HG02678 (cell line): ENCODE data around the gene GMPS.
"Not testable (repeated sequence)": the region's sequence is repeated elsewhere in the genome, so short reads cannot be mapped to it uniquely, and the experiment has no call there.

Experiments used
- ATAC-seq: cut with Tn5 transposase; IDR thresholded peaks from one replicate; pipeline ENCODE4 v1.9.1; 2021; ENCODE audit warnings: mild to moderate bottlenecking, moderate library complexity; ENCODE audit not compliant: unreplicated experiment

GMPS gene

DNA sequence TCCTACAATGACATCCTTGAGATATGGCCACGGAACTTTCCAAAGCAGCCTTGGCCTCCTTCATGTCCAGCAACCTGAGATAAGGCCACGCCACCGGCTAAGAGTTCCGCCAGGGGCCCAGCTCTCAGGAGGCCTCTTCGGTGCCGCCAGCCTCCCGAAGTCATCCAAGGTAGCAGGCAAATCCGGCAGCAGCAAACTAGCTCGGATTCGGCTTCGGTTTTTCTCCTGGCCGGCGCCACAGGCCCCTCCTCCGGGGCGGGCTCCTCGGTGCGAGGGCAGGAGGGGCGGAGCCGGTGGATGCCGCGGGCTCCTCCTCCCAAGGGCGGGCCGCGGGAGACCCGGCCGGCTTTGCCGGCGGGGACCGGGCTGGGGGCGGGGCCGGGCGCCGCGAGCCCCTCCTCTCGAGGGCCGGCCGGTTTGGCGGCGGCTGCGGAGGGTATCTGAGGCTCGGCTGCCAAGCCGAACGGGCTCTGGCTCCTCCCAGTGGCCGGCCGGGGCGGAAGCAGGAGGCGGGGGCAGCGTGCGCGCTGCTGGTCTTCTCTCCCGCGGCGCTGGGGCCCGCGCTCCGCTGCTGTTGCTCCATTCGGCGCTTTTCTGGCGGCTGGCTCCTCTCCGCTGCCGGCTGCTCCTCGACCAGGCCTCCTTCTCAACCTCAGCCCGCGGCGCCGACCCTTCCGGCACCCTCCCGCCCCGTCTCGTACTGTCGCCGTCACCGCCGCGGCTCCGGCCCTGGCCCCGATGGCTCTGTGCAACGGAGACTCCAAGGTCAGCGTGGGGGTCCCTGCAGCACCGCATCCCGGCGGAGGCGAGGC lies at the start of gene GMPS:
TSS of gene GMPS (plus strand) at position 518 of the 812 bp plus-strand sequence. CDS start at position 739, 221 bp downstream.
- ATAC-seq: peak; percentile 90

DNA sequence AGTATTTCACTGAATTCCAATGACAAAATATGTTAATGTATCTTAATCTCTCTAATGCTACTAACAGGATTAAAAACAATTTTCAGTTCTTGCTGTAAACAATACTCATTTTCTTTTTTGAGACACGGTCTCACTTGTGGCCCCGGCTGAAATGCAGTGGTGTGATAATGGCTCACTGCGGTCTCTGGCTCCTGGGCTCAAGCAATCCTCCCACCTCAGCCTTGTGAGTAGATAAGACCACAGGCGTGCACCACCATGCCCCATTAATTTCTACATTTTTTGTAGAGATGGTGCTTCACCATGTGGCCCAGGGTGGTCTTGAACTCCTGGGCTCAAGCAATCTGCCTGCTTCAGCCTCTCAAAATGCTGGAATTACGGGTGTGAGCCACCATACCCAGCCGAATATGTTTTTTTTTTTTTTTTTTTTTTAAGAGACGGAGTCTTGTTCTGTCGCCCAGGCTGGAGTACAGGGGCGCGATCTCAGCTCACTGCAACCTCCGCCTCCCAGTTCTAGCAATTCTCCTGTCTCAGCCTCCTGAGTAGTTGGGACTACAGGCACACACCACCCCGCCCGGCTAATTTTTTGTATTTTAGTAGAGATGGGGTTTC lies 41.9 kb upstream of the GMPS start:
- not testable (repeated sequence) for ATAC-seq

DNA sequence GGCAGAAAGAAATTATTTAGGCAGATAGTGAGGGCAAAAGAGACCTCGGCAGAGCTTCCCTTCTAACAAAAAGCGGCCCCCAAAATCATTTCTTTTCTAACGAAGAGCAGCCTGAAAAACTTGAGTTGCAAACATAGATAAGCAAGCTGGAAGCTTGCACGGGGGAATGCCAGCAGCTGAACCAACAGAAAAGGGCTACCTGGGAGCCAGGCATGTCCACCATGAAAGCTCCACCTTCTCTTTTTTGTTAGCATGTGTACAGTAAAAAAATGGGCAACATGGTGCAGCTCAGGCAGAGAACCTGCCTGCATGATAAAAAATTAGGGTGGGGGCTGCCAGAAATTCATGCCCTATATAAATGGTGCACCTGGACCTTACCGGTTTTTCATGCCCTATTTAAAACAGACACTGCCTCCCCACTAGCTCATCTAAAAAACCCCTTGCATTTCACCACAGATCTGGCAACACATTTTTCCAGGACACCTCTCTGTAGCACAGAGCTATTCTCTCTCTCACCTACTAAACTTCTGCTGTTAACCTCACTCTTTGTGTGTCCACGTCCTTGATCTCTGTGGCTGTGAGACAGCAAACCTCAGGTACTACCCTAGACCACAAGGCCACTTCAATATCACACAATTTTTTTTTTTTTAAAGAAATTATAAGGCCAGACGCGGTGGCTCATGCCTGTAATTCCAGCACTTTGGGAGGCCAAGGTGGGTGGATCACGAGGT lies 34.9 kb upstream of the GMPS start:
- no peak for ATAC-seq

DNA sequence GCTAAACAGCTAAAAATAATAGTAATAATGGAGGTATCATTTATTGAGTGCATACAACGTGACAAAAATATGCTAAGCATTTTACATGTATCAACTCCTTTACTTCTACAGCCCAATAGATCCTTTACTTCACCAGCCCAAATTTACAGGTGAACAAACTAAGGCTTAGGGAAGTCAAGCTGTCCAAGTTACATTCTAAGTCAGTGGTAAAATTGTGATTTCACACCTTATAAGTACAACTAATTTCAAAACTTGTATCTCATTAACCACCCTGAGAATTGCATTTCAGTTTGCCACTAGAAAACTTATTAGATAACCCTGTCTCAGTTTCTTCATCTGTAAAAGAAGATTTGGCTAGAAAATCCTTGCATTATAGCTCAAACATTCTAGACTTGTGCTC lies 26.9 kb upstream of the GMPS start:
- ATAC-seq: no peak

- no peak for ATAC-seq
Observed at GRCh38 chr3:155846119-155846518, 24.3 kb upstream of the GMPS start.

GRCh38 chr3:155847993-155848392 lies 22.5 kb upstream of the GMPS start:
- ATAC-seq: no peak

DNA sequence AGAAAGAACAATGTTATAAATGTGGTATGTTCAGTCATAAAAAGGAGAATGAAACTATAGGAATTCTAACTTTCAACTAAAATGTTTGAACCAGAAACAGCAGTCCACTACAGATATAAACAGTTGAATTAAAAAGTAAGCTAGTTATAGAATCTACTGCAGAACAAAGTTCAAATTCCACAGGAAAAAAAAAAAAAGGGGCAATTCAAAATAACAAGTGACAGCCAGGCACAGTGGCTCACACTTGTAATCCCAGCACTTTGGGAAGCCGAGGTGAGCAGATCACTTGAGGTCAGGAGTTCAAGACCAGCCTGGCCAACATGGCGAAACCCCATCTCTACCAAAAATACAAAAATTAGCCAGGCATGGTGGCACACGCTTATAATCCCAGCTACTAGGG lies 21.0 kb upstream of the GMPS start:
- ATAC-seq: not testable (repeated sequence)

DNA sequence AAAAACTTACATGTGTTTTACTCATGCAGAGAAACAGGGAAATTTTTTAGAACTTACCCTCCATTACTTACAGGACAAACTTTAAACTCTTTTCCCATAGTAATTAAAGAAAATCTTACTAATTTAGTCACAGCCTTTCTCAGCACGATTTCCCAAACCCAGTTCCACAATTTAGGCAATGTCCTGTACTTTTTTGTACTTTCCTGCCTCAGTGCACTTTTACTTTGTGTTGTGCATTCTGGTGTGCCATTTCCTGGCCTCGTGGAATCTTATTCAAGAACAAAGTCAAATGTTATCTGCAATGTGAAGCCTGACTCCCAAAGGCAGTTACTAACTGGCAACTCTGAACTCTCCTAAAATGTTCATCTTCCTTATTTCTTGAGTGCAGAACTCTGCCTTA lies 18.1 kb upstream of the GMPS start:
- no peak for ATAC-seq

GRCh38 chr3:155853214-155854140 lies 17.0 kb upstream of the GMPS start:
- no peak for ATAC-seq

DNA sequence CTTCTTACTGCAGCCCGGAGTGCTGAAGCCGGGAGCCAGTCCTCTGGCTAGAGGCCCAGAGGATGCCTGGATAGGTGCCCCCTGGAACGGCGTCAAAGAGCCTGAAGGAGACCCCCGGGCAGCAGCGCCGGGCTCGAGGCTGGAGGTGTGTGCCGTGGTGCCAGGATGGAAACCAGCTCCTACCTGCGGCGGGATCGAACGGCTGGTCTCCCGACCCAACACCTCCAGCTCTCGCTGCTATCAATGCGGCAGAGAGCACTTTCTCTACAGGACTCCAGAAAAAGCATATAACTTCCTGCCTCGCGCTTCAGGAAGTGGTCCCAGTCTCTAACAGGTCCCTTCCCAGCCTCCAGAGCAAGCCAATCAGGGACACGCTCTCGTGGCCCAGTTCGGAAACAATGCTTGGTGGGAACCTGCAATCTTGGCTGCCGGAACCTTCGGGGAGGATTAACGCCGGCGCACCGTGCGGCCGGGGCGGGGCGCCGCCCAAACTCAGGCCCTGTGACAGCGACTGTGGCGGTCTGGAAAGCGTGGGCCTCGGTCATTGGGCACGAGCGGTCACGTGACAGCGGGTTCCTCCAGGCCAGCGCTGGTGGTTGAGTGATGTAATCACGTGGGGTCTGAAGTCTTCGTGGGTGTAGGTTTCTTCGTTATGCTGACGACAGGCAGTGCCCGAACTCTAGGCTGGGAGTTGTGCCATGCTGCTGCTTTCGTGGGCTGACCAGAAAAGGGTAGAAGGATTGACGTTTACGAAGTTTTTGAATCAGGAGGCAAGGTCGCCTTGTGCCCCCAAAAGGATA lies 16.1 kb upstream of the GMPS start, which contains the start of gene SLC33A1:
TSS of gene SLC33A1 (minus strand) at position 287 of the 800 bp plus-strand sequence. CDS start 430 bp downstream, outside the sequence.
- ATAC-seq: peak; percentile 95

DNA sequence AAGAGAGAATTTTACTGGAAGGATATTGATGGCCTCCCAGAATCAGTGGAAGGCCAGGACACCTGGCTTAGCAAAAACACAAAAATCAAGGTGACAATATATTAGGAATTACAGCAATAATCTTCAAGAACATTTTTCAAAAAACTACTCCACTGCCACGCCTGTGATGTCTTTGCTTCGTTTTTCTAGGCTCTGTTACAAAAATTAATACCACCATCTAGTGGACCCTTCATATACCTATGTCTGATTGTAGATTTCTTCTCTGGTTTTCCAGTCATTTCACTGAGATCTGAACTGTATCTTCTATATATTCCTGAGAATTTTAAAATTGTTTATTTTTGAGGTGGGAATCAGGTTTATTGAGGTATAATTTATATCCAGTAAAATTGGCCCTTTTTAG lies 10.6 kb upstream of the GMPS start:
- no peak for ATAC-seq

DNA sequence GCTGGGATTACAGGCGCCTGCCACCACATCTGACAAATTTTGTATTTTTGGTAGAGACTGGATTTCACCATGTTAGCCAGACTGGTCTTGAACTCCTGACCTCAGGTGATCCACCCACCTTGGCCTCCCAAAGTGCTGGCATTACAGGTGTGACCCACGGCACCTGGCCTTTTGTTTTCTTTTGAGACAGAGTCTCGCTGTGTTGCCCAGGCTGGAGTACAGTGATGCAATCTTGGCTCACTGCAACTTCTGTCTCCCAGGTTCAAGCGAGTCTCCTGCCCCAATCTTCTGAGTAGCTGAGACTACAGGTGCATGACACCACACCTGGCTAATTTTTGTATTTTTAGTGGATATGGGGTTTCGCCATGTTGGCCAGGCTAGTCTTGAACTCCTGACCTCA lies 10.0 kb upstream of the GMPS start:
- ATAC-seq: not testable (repeated sequence)

DNA sequence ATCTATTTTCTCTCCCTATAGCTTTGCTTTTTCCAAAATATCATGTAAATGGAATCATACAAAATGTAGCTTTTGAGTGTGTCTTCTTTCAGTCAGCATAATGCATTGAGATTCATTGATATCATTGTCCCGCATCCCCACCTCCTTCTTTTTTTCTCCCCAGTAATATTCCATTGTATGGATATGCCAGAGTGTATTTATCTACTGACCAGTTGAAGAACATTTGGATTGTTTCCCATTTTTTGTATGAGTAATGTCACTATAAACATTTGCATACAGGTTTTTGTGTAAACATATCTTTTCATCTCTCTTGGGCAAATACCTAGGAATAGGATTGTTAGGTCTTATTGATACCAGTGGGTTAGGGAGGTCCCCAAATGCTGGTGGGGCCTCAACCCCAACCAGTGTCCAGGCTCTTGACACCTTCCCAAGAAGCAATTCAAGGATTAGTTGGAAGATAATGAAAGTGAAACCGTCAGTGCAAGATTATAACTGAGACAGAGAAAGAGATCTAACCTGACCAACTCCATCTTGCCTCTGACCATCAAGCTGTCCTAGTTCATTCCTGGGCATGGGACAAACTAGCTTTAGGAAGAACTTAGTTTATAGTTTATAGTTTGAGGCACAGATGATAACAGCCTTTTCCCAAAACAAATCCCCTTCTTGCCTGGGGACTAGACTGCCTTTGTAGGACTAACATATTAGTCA lies 8.8 kb upstream of the GMPS start:
- ATAC-seq: no peak

DNA sequence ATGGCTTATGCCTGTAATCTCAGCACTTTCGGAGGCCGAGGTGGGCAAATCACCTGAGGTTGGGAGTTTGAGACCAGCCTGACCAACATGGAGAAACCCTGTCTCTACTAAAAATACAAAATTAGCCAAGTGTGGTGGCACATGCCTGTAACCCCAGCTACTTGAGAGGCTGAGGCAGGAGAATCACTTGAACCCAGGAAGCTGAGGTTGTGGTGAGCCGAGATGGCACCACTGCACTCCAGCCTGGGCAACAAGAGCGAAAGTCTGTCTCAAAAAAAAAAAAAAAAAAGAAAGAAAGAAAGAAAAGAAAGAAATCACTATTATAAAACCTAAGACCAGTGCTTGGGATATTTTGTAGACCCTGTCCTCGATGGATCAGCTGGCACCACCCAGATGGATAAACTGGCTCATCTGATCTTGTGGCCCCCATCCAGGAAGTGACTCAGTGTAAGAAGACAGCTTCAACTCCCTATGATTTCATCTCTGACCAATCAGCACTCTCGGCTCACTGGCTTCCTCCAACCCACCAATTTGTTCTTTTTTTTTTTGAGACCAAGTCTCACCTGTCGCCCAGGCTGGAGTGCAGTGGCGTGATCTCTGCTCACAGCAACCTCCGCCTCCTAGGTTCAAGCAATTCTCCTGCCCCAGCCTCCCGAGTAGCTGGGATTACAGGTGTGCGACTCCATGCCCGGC lies 8.0 kb upstream of the GMPS start:
- ATAC-seq: not testable (repeated sequence)

- ATAC-seq: no peak
Observed at GRCh38 chr3:155863072-155863784, 7.2 kb upstream of the GMPS start.

DNA sequence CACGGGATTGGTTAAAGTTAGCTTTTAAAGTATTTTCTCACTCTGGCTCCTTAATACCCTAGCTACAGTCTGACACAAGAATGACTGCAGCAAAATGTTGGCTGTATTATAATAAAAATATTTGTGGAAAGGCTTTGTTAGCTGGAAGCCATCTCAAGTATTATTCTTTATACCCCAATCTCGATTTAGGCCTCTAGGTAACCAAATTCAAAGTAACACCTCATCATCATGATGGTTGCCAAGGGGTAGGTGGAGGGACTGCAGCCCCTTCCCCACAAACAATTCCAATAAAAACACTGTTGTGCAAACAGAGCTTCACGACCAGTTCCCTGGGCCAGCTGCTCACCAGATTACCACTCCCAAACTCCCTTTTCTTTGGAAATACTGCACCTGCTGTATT lies 759 bp upstream of the GMPS start:
- ATAC-seq: no peak

DNA sequence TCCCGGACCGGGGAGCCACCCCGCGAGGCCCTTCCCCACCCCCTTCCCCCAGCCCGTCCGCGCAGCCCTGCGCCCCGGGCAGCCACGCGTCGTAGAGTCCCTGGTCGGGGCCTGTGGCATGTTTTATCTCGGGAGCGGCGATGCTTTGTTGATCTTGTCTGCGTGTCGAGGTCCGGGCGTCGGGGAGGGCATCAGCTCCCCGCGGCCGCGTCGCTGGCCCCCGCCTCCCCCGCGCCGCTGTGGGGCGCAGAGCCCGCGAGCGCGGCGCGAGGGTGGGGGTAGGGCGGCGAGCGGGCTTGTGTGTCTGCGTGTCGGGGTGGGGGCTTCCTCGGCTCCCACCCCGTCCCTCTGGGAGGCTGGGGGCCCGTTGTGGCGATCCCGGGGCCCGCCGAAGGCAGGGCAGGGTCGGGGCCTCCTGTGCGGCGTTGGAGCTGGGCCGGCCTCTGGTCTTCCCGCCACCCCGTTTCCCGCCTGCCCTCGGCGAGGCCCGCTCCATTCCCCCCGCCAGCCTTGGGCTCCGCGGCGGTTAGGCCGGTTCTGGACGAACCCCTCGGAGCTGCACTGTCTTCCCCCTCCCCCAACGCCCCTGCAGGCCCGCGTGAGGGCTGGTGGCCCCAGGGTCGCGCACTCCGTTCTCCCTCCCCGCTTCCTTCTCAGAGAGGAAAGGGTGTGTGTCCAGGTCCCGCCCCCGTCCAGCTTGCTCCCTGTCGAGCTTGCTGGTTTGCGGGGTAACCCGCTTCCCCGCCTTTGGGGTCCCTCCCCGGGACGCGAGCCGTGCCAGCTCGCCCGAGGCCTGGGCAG lies 695 bp downstream of the GMPS start:
- ATAC-seq: peak; percentile 28
